ENCODE data around the gene IL17B. TPM values are rescaled to one million over a fixed set of nuclear protein-coding genes. Genes with fewer than 3 reads are reported as not detected.

The IL17B gene
- total and polyA plus RNA-seq, 8 donors: 0.56 to 31.0 (median 1.8) TPM; not detected in 3

DNA sequence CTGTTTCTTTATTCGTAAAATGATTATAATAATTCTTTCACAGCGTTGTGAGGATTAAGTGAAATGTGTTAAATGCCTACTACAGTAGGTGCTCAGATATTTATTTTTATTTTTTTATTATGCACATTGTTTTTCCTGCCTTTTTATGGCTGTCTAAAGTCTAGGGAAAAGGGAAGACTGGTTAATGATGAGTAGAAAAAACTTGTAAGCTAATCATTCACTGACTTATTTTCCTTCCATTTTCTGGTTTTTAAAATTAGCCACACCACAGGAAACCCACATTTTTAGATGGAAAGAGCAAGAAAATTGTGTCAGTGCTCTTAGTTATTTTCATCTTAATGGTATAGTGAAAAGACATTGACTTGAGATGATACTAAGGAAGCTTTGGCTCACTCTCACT lies 25.2 kb downstream of the IL17B start:
- H3K9me3 ChIP-seq: no peaks in the 10 kb centered on the region
- 83 to 95% (median 90%) methylated on average over 2 of the region's 2 CpGs for WGBS, 5 donors
- DNase-seq: no peak
- intact Hi-C loops (cut with DNase I; ENCODE audit: low total_unique reads): no loop called here
- H3K4me3 ChIP-seq: no peak overlapping the region
- TF ChIP-seq POLR2A (IDR thresholded peaks at IDR 0.05): no peak
- no peak for TF ChIP-seq POLR2AphosphoS5 (IDR thresholded peaks at IDR 0.05)
- TF ChIP-seq, protein P1, sequence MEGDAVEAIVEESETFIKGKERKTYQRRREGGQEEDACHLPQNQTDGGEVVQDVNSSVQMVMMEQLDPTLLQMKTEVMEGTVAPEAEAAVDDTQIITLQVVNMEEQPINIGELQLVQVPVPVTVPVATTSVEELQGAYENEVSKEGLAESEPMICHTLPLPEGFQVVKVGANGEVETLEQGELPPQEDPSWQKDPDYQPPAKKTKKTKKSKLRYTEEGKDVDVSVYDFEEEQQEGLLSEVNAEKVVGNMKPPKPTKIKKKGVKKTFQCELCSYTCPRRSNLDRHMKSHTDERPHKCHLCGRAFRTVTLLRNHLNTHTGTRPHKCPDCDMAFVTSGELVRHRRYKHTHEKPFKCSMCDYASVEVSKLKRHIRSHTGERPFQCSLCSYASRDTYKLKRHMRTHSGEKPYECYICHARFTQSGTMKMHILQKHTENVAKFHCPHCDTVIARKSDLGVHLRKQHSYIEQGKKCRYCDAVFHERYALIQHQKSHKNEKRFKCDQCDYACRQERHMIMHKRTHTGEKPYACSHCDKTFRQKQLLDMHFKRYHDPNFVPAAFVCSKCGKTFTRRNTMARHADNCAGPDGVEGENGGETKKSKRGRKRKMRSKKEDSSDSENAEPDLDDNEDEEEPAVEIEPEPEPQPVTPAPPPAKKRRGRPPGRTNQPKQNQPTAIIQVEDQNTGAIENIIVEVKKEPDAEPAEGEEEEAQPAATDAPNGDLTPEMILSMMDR (IDR thresholded peaks at IDR 0.05): no peak
- no peak for TF ChIP-seq EP300 (IDR thresholded peaks at IDR 0.05)
- peaks cover 11 to 21% (median 15%) of the 10 kb centered on the region in 4 donors for H3K4me1 ChIP-seq
- no peaks in the 10 kb centered on the region for H3K27me3 ChIP-seq
- no peak overlapping the region for H3K27ac ChIP-seq
- H3K36me3 ChIP-seq: peaks cover 29 to 68% (median 67%) of the 10 kb centered on the region in 4 donors

DNA sequence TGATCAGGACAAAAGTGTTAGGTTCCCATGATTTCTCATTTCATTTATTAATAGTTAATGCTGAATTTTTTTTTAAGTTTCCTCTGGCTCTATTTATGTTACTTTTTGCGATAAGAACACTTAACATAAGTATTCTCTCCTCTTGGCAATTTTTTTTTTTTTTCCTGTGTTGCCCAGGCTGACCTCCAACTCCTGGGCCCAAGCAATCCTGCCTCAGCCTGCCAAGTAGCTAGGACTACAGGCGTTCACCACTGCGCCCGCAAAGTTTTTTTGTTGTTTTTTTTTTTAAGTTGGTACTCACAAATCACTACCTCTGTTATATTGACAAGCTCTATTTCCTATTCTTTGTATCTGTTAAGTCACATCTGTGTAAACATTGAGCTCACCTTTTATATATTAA lies 26.9 kb downstream of the IL17B start:
- 75 to 88% (median 85%) methylated on average over 4 of the region's 4 CpGs for WGBS, 5 donors
- no peak for DNase-seq
- Histone ChIP-seq H3K27ac (no peak overlapping the region), H3K4me3 (no peak overlapping the region), H3K27me3 (no peaks in the 10 kb centered on the region), H3K9me3 (no peaks in the 10 kb centered on the region), H3K4me1 (peaks cover 1 to 22% (median 5%) of the 10 kb centered on the region in 4 donors), H3K36me3 (peaks cover 33 to 84% (median 80%) of the 10 kb centered on the region in 4 donors)
- intact Hi-C loops (cut with DNase I; ENCODE audit: low total_unique reads): no loop called here
- TF ChIP-seq EP300 (IDR thresholded peaks at IDR 0.05) (no peak), POLR2A (IDR thresholded peaks at IDR 0.05) (no peak), POLR2AphosphoS5 (IDR thresholded peaks at IDR 0.05) (no peak)
- TF ChIP-seq, protein P1 (IDR thresholded peaks at IDR 0.05): no peak

DNA sequence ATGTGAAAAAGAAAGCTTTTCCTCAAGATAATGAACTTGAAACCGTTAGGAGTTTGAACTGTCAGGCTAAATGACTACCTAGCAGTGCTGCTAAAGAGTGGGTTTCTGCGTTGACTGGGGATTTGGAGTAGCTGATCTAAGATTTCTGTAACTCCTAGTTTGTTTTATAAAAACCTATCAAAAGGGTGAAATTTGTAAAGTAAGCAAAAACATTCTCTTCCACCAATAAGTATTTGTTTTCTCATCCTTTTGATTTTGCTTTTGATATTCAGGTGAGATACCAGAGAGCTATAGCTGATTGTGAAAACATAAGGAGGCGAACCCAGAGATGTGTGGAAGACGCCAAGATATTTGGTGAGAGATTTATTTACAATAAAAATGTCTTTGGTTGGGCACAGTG lies 29.7 kb downstream of the IL17B start:
- Histone ChIP-seq H3K4me1 (peaks cover 14 to 39% (median 21%) of the 10 kb centered on the region in 4 donors), H3K27me3 (no peaks in the 10 kb centered on the region), H3K4me3 (no peak overlapping the region), H3K27ac (no peak overlapping the region), H3K9me3 (no peaks in the 10 kb centered on the region), H3K36me3 (peaks cover 33 to 72% (median 67%) of the 10 kb centered on the region in 4 donors)
- intact Hi-C loops (cut with DNase I; ENCODE audit: low total_unique reads): no loop called here
- TF ChIP-seq, protein P1 (IDR thresholded peaks at IDR 0.05): no peak
- no peak for TF ChIP-seq POLR2A (IDR thresholded peaks at IDR 0.05)
- TF ChIP-seq POLR2AphosphoS5 (IDR thresholded peaks at IDR 0.05): no peak
- no peak for TF ChIP-seq EP300 (IDR thresholded peaks at IDR 0.05)
- 89 to 94% (median 92%) methylated on average over 4 of the region's 4 CpGs for WGBS, 5 donors
- no peak for DNase-seq

DNA sequence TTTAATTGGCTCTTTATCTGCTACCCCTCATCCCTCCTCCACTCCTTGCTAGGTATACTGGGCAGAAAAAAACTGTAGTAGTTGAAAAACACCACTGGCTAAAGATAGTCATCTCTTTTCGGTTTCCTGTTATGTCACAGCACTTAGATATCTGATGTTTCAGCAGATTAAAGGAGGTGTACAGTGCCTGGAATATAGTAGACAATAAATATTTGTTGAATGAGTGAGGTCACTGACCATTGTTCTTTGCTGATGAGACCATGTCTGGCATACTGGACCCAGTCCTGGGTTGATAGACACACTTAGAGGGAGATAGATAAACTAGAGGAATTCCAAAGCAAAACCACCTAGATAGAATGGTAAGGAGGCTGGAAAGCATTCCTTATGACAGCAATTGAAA lies 30.6 kb downstream of the IL17B start:
- 74 to 93% (median 79%) methylated on average over 1 of the region's 1 CpG for WGBS, 5 donors
- Histone ChIP-seq H3K4me1 (peaks cover 16 to 42% (median 23%) of the 10 kb centered on the region in 4 donors), H3K27me3 (no peaks in the 10 kb centered on the region), H3K9me3 (no peaks in the 10 kb centered on the region), H3K27ac (peak overlapping the region in 2 of 5 donors; percentile 1 to 14), H3K4me3 (no peak overlapping the region), H3K36me3 (peaks cover 33 to 63% (median 59%) of the 10 kb centered on the region in 4 donors)
- no peak for DNase-seq
- TF ChIP-seq, protein P1 (IDR thresholded peaks at IDR 0.05): no peak
- TF ChIP-seq POLR2AphosphoS5 (IDR thresholded peaks at IDR 0.05) (no peak), POLR2A (IDR thresholded peaks at IDR 0.05) (no peak), EP300 (IDR thresholded peaks at IDR 0.05) (no peak)
- intact Hi-C loops (cut with DNase I; ENCODE audit: low total_unique reads): no loop called here
